Omental fat pad (tissue), 4 donors: ENCODE data around the gene TOMM40. TPM values are rescaled to one million over a fixed set of nuclear protein-coding genes. Genes with fewer than 3 reads are reported as not detected.
A peak's percentile ranks its signal among the peaks of the same experiment; 100 is the strongest.

Source experiments
- ATAC-seq: fragments of 150-250 bp; one replicate; pipeline ENCODE4 v1.9.1; 2016; ENCODE audit warnings: mild to moderate bottlenecking, moderate library complexity; ENCODE audit not compliant: low FRiP score
- DNase-seq: peaks from one replicate; pipeline ENCODE4 v3.0.0-alpha.2; 2019; ENCODE audit warnings: low spot score
- total RNA-seq, 4 donors: library from RNA; depleted of rRNA; stranded (reverse); fragments of >200 nt; gene quantifications; one replicate each; pipeline ENCODE4 v1.1.0, GENCODE V29; 2016
- TF ChIP-seq, protein P1 (sequence below), 3 donors: fragments of 450-650 bp; IDR thresholded peaks; one replicate each; pipeline ENCODE4 v1.5.1; 2016 to 2017; ENCODE audit warnings: antibody characterized with exemption in 3 of 3, mild to moderate bottlenecking in 3 of 3, moderate library complexity in 2 of 3

TOMM40 gene
- total RNA-seq, 4 donors from 2014 or later = 37.2 to 121 (median 44.2) TPM

DNA sequence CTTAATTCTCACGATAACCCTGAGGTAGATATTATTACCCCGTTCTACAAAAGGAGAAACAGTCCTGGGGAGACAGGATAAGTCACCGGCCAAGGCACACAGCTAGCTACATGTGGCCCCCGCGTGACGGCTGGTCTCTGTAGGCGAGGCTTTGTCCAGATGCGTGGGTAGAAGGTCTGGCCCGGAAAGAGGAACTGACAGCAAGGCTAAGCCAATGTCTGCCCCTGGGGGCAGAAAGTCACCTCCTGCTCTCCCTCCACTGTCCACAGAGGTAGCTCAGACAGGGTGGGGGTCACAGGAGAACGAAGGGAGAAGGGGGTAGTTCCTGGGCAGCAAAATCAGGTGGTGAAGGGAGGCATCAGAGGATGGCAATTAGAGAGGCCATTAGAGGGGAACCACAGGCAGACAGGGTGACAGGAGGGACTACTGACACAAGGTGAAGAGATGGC, 52.8 kb downstream of the TOMM40 start:
- ATAC-seq (no peak), DNase-seq (no peak)
- TF ChIP-seq, protein P1, sequence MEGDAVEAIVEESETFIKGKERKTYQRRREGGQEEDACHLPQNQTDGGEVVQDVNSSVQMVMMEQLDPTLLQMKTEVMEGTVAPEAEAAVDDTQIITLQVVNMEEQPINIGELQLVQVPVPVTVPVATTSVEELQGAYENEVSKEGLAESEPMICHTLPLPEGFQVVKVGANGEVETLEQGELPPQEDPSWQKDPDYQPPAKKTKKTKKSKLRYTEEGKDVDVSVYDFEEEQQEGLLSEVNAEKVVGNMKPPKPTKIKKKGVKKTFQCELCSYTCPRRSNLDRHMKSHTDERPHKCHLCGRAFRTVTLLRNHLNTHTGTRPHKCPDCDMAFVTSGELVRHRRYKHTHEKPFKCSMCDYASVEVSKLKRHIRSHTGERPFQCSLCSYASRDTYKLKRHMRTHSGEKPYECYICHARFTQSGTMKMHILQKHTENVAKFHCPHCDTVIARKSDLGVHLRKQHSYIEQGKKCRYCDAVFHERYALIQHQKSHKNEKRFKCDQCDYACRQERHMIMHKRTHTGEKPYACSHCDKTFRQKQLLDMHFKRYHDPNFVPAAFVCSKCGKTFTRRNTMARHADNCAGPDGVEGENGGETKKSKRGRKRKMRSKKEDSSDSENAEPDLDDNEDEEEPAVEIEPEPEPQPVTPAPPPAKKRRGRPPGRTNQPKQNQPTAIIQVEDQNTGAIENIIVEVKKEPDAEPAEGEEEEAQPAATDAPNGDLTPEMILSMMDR (IDR thresholded peaks at IDR 0.05) = no peak

DNA sequence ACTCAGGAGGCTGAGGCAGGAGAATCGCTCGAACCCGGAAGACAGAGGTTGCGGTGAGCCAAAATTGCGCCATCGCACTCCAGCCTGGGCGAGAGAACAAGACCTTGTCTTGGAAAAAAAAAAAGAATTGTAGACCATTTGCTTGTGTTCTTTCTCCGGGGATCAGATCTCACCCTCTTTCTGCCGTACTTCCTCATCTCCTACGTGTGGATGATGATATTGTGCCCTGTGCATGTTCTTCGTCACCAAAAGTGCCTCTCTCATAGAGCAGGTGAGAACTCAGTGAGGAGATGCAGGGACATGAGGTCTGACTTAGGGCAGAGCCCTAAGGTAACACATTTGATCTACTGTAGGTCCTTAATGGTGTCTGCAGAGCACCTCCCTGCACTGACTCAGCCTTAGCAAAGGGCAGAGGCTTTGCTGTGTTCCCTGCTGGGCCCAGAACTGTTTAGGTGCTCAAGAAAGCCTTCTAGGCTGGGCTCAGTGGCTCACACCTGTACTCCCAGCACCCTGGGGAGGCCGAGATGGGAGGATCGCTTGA, 56.1 kb downstream of the TOMM40 start:
- ATAC-seq = no peak
- DNase-seq = no peak
- TF ChIP-seq, protein P1 (IDR thresholded peaks at IDR 0.05) = no peak

DNA sequence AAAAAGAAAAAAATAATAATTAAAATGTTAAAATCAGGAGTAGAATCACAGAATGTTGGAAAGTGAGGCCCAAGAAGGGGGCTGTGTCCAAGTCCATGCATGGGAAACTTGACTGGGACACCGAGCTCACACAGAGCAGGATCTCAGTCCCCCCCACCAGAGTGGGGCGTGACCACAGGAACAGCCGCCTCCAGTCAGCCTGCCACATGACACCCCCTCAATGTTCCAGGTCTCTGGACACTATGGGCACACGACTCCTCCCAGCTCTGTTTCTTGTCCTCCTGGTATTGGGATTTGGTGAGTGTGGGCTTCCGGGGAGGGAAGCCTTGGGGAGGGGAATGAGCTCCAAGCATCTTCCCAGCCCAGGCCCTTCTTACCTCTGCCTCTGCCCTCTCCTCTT, 57.2 kb downstream of the TOMM40 start:
- no peak for ATAC-seq
- TF ChIP-seq, protein P1 (IDR thresholded peaks at IDR 0.05) = no peak
- DNase-seq = no peak

GRCh38 chr19:44948763-44949374, 57.8 kb downstream of the TOMM40 start:
- ATAC-seq = no peak
- no peak for DNase-seq
- TF ChIP-seq, protein P1 (IDR thresholded peaks at IDR 0.05) = no peak

DNA sequence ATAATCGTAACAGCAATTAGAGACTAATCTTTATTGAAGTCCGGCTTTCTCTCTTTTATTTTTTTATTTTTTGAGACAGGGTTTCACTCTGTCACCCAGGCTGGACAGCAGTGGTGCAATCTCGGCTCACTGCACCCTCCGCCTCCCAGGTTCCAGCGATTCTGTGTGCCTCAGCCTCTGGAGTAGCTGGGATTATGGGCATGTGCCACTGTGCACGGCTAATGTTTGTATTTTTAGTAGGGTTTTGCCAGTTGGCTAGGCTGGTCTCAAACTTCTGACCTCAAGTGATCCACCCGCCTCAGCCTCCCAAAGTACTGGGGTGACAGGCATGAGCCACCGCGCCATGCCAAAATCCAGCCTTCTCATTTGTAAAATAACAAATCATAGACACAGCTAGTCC, 58.5 kb downstream of the TOMM40 start:
- TF ChIP-seq, protein P1 (IDR thresholded peaks at IDR 0.05) = no peak
- ATAC-seq (no peak), DNase-seq (no peak)

- DNase-seq = peak; percentile 56
- no peak for ATAC-seq
- TF ChIP-seq, protein P1 (IDR thresholded peaks at IDR 0.05) = peak in 2 of 3 donors; percentile 64 to 84
Measured at GRCh38 chr19:44951179-44952159, 60.4 kb downstream of the TOMM40 start.

Other genes starting within 250 kb of the TOMM40 start
- 10 to 100 TPM; 17.0 to 93.9 (median 28.6) TPM for gene PVR, start 247.3 kb upstream of the TOMM40 start, total RNA-seq
- gene CEACAM19, start 219.8 kb upstream of the TOMM40 start, total RNA-seq = 1 to 10 TPM; 2.1 to 6.8 (median 3.8) TPM
- gene CEACAM16, start 192.1 kb upstream of the TOMM40 start, total RNA-seq = not detected
- 100 to 1,000 TPM in 1 of 4 donors, 10 to 100 TPM in 3; 12.2 to 113 (median 46.2) TPM for gene BCL3, start 142.5 kb upstream of the TOMM40 start, total RNA-seq
- under 1 TPM in 1 of 4 donors, not detected in 3; 0.46 TPM for gene CBLC, start 113.4 kb upstream of the TOMM40 start, total RNA-seq
- gene BCAM, start 82.2 kb upstream of the TOMM40 start, total RNA-seq = 10 to 100 TPM; 37.0 to 55.0 (median 43.0) TPM
- gene NECTIN2, start 45.0 kb upstream of the TOMM40 start, total RNA-seq = 100 to 1,000 TPM in 2 of 4 donors, 10 to 100 TPM in 2; 58.6 to 129 (median 90.2) TPM
- 100 to 1,000 TPM; 248 to 920 (median 429) TPM for gene APOE, start 14.5 kb downstream of the TOMM40 start, total RNA-seq
- 100 to 1,000 TPM in 1 of 4 donors, 10 to 100 TPM in 3; 12.3 to 121 (median 21.8) TPM for gene APOC1, start 23.4 kb downstream of the TOMM40 start, total RNA-seq
- gene APOC4, start 51.0 kb downstream of the TOMM40 start, total RNA-seq = not detected
- gene APOC2, start 54.8 kb downstream of the TOMM40 start, total RNA-seq = 1 to 10 TPM in 2 of 4 donors, not detected in 2; 1.9 to 9.0 TPM
- 10 to 100 TPM; 58.8 to 77.5 (median 70.2) TPM for gene CLPTM1, start 64.1 kb downstream of the TOMM40 start, total RNA-seq
- 10 to 100 TPM in 2 of 4 donors, 1 to 10 TPM in 2; 5.8 to 26.5 (median 13.5) TPM for gene RELB, start 110.2 kb downstream of the TOMM40 start, total RNA-seq
- gene CLASRP, start 147.8 kb downstream of the TOMM40 start, total RNA-seq = 10 to 100 TPM; 49.3 to 78.2 (median 73.4) TPM
- 1 to 10 TPM in 2 of 4 donors, under 1 TPM in 2; 0.31 to 1.7 (median 1.1) TPM for gene ZNF296, start 185.2 kb downstream of the TOMM40 start, total RNA-seq
- 10 to 100 TPM; 22.2 to 34.1 (median 27.9) TPM for gene GEMIN7, start 188.0 kb downstream of the TOMM40 start, total RNA-seq
- 10 to 100 TPM; 13.6 to 23.7 (median 19.4) TPM for gene PPP1R37, start 201.9 kb downstream of the TOMM40 start, total RNA-seq